ENCODE data around the gene KATNB1. TPM values are rescaled to one million over a fixed set of nuclear protein-coding genes. Genes with fewer than 3 reads are reported as not detected.

Gene KATNB1
- total RNA-seq, 2 donors from 2014 or later, result 9.0 to 16.2 TPM

DNA sequence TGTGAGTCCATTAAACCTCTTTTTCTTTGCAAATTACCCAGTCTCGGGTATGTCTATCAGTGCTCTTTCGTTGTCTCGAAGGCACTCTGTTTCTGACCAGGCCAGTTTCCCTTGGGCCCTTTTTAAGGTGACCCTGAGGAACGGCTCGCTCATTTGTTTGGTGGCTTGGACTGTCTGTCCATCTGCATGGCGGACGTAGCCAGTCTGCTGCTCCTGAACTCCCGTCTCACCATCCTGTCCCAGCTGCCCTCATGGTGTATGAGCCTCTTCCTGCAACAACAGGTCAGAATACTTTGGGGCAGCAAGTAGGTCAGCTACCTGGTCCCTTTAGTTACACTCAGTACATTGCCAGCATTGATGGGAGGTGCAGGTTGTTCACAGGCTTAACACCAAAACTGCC, 22.0 kb upstream of the KATNB1 start:
- Histone ChIP-seq H3K4me1 (ENCODE audit: control insufficient read depth in 1 of 2, low read depth in 2 of 2) (no peaks in the 10 kb centered on the region), H3K4me3 (no peak overlapping the region), H3K36me3 (no peaks in the 10 kb centered on the region), H3K27me3 (replicated peaks; ENCODE audit: insufficient read depth) (no peaks in the 10 kb centered on the region), H3K27ac (no peak overlapping the region), H3K9me3 (no peaks in the 10 kb centered on the region)
- no peak for ATAC-seq (ENCODE audit: insufficient number of reproducible peaks, low FRiP score, low read depth)
- TF ChIP-seq, protein P1, sequence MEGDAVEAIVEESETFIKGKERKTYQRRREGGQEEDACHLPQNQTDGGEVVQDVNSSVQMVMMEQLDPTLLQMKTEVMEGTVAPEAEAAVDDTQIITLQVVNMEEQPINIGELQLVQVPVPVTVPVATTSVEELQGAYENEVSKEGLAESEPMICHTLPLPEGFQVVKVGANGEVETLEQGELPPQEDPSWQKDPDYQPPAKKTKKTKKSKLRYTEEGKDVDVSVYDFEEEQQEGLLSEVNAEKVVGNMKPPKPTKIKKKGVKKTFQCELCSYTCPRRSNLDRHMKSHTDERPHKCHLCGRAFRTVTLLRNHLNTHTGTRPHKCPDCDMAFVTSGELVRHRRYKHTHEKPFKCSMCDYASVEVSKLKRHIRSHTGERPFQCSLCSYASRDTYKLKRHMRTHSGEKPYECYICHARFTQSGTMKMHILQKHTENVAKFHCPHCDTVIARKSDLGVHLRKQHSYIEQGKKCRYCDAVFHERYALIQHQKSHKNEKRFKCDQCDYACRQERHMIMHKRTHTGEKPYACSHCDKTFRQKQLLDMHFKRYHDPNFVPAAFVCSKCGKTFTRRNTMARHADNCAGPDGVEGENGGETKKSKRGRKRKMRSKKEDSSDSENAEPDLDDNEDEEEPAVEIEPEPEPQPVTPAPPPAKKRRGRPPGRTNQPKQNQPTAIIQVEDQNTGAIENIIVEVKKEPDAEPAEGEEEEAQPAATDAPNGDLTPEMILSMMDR (IDR thresholded peaks at IDR 0.05), result no peak
- DNase-seq (ENCODE audit: low spot score), result no peak

DNA sequence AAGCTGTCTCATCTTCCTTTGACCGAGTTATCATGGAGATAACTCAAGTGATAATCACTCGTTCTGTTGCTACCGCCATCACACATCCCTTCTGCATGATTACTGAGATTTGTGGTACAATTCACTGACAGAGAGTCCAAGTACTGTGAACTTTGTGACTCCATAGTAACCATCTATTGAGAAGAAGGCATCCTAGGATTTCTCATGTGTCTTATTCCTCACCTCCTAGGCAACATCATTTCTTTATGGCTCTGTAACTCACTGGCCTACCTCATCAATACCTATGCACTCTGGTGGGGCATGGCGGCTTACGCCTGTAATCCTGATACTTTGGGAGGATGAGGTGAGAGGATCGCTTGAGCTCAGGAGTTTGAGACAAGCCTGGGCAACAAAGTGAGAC, 21.5 kb upstream of the KATNB1 start:
- H3K27ac ChIP-seq, result no peak overlapping the region
- no peak for ATAC-seq (ENCODE audit: insufficient number of reproducible peaks, low FRiP score, low read depth)
- no peak for DNase-seq (ENCODE audit: low spot score)
- H3K4me3 ChIP-seq, result no peak overlapping the region
- no peaks in the 10 kb centered on the region for H3K9me3 ChIP-seq
- no peaks in the 10 kb centered on the region for H3K36me3 ChIP-seq
- H3K27me3 ChIP-seq (replicated peaks; ENCODE audit: insufficient read depth), result no peaks in the 10 kb centered on the region
- no peaks in the 10 kb centered on the region for H3K4me1 ChIP-seq (ENCODE audit: control insufficient read depth in 1 of 2, low read depth in 2 of 2)
- TF ChIP-seq, protein P1 (IDR thresholded peaks at IDR 0.05), result no peak

DNA sequence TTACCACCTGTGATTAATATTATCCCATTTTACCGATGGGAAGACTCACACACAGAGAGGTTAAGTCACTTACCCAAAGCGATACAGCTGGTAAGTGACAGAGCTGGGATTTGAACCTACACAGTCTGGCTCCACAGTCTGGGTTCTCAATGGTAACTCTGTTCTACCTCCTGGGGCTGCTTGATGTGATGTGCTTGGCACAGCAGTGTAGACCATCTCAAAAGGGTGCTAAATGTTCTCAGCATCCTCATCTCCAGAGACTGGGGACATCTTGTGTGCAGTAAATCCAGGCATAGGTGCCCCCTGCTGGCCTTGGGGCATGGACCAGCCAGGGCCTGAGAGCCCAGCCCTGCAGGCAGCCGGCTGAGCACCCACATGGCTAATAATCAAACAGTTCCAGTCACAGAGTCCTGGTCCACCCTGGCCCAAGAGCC, 15.4 kb upstream of the KATNB1 start:
- Histone ChIP-seq H3K4me1 (ENCODE audit: control insufficient read depth in 1 of 2, low read depth in 2 of 2) (no peaks in the 10 kb centered on the region), H3K9me3 (no peaks in the 10 kb centered on the region), H3K27me3 (replicated peaks; ENCODE audit: insufficient read depth) (no peaks in the 10 kb centered on the region), H3K36me3 (no peaks in the 10 kb centered on the region), H3K4me3 (no peak overlapping the region), H3K27ac (no peak overlapping the region)
- DNase-seq (ENCODE audit: low spot score), result no peak
- TF ChIP-seq, protein P1 (IDR thresholded peaks at IDR 0.05), result no peak
- no peak for ATAC-seq (ENCODE audit: insufficient number of reproducible peaks, low FRiP score, low read depth)

DNA sequence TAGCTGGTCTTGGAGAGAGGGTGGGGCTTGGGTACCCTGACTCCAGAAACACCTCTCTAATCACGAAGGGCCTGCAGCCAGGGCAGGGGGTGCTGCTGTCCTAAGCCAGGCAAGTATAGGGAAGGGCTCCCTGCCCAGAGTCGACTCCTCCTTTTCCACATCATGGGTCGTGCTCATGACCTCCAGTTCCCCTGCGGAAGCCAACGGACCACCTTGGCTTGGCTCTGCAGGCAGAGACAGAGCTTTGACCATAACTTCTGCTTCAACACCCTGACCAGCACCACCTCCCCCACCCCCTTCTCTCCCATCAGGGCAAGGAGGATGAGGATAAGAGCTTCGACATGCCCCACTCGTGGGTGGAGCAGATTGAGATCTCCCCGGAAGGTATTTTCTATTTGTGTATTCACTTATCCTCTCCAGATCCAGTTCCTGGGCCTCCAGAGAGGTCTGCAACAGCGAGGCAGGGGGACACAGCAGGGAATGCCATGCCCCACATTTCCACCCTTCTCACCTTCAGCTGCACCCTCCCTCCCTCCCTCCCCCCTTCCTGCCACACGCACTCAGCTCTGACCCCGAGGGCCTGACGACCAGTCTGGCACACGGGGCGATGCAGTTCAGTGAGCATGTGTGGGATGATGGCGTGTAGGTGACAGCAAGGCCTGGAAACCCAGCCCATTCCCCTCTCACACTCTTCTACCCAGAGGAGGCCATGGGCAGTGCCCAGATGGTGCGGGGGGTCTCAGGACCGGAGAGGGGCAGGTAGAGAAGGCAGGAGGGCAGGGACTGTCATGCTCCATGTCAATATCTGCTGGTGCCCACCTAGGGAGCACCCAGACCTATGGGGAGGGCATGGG, 14.0 kb upstream of the KATNB1 start:
- no peaks in the 10 kb centered on the region for H3K36me3 ChIP-seq
- H3K27me3 ChIP-seq (replicated peaks; ENCODE audit: insufficient read depth), result no peaks in the 10 kb centered on the region
- H3K4me3 ChIP-seq, result no peak overlapping the region
- ATAC-seq (ENCODE audit: insufficient number of reproducible peaks, low FRiP score, low read depth), result no peak
- TF ChIP-seq, protein P1 (IDR thresholded peaks at IDR 0.05), result no peak
- H3K4me1 ChIP-seq (ENCODE audit: control insufficient read depth in 1 of 2, low read depth in 2 of 2), result no peaks in the 10 kb centered on the region
- DNase-seq (ENCODE audit: low spot score), result no peak
- H3K27ac ChIP-seq, result no peak overlapping the region
- H3K9me3 ChIP-seq, result no peaks in the 10 kb centered on the region

DNA sequence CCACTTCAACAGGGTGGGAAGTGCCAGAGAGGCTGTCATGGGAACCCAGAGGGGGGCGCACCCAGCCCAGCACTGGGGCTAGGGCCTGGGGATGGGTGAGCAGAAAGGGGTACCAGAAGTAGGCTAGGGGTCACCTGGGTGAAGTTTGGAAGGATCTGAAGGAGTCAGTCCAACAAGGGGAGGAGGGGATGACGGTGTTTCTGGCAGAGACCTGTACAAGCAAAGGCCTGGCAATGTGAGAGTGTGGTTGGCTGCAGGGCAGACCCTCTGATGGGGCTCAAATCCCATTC, 13.4 kb upstream of the KATNB1 start:
- Histone ChIP-seq H3K36me3 (no peaks in the 10 kb centered on the region), H3K27me3 (replicated peaks; ENCODE audit: insufficient read depth) (no peaks in the 10 kb centered on the region), H3K4me1 (ENCODE audit: control insufficient read depth in 1 of 2, low read depth in 2 of 2) (no peaks in the 10 kb centered on the region), H3K27ac (no peak overlapping the region), H3K4me3 (no peak overlapping the region), H3K9me3 (no peaks in the 10 kb centered on the region)
- no peak for ATAC-seq (ENCODE audit: insufficient number of reproducible peaks, low FRiP score, low read depth)
- TF ChIP-seq, protein P1 (IDR thresholded peaks at IDR 0.05), result no peak
- no peak for DNase-seq (ENCODE audit: low spot score)
